Coronary artery (tissue), 2 donors: ENCODE measurements around the gene AFF3.

ENCODE experiments used
- DNase-seq: peaks from one replicate; pipeline ENCODE4 v3.0.0-alpha.2; 2017; ENCODE audit warnings: low spot score
- H3K27ac ChIP-seq, 2 donors: fragments of 200-600 bp; sonication (generic); one replicate each; pipeline ENCODE4 v1.5.1; 2016 to 2019
- H3K4me3 ChIP-seq: fragments of 200-600 bp; sonication (generic); 2 replicates; pipeline ENCODE4 v1.5.1; 2016; ENCODE audit warnings: mild to moderate bottlenecking, moderate library complexity
- CTCF ChIP-seq: fragments of 200-600 bp; sonication (generic); IDR thresholded peaks from one replicate; pipeline ENCODE4 v1.5.1; 2019; ENCODE audit warnings: antibody characterized with exemption

The AFF3 gene

GRCh38 chr2:99910902-99911301 is 231.5 kb downstream of the AFF3 start:
- H3K4me3 ChIP-seq = no peak overlapping the region
- H3K27ac ChIP-seq = no peak overlapping the region
- DNase-seq = no peak
- TF ChIP-seq CTCF = no peak

GRCh38 chr2:99905636-99906035 is 236.8 kb downstream of the AFF3 start:
- no peak for DNase-seq
- no peak overlapping the region for H3K27ac ChIP-seq
- TF ChIP-seq CTCF = no peak
- H3K4me3 ChIP-seq = no peak overlapping the region

GRCh38 chr2:99905025-99905424 is 237.4 kb downstream of the AFF3 start:
- H3K4me3 ChIP-seq = no peak overlapping the region
- no peak for DNase-seq
- TF ChIP-seq CTCF = no peak
- H3K27ac ChIP-seq = no peak overlapping the region

GRCh38 chr2:99903981-99904380 is 238.4 kb downstream of the AFF3 start:
- TF ChIP-seq CTCF = no peak
- no peak overlapping the region for H3K4me3 ChIP-seq
- H3K27ac ChIP-seq = no peak overlapping the region
- no peak for DNase-seq

- TF ChIP-seq CTCF = no peak
- DNase-seq = no peak
- no peak overlapping the region for H3K4me3 ChIP-seq
- H3K27ac ChIP-seq = no peak overlapping the region
Measured at GRCh38 chr2:99900556-99900955, 241.8 kb downstream of the AFF3 start.

- Histone ChIP-seq H3K4me3 (no peak overlapping the region), H3K27ac (no peak overlapping the region)
- TF ChIP-seq CTCF = no peak
- DNase-seq = no peak
Measured at GRCh38 chr2:99899882-99900281, 242.5 kb downstream of the AFF3 start.

- TF ChIP-seq CTCF = no peak
- H3K4me3 ChIP-seq = no peak overlapping the region
- no peak overlapping the region for H3K27ac ChIP-seq
- no peak for DNase-seq
Measured at GRCh38 chr2:99899058-99899855, 243.1 kb downstream of the AFF3 start.
